GM11168 (cell line): ENCODE measurements around the gene KATNB1.

Source experiments
- in situ Hi-C: fragments of 300-500 bp; cut with MboI; formaldehyde crosslinking; loops from one replicate; pipeline ENCODE4 v1.12.0; 2022; ENCODE audit warnings: low sequenced_read_pairs; ENCODE audit not compliant: unreplicated experiment

The KATNB1 gene, protein sequence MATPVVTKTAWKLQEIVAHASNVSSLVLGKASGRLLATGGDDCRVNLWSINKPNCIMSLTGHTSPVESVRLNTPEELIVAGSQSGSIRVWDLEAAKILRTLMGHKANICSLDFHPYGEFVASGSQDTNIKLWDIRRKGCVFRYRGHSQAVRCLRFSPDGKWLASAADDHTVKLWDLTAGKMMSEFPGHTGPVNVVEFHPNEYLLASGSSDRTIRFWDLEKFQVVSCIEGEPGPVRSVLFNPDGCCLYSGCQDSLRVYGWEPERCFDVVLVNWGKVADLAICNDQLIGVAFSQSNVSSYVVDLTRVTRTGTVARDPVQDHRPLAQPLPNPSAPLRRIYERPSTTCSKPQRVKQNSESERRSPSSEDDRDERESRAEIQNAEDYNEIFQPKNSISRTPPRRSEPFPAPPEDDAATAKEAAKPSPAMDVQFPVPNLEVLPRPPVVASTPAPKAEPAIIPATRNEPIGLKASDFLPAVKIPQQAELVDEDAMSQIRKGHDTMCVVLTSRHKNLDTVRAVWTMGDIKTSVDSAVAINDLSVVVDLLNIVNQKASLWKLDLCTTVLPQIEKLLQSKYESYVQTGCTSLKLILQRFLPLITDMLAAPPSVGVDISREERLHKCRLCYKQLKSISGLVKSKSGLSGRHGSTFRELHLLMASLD

DNA sequence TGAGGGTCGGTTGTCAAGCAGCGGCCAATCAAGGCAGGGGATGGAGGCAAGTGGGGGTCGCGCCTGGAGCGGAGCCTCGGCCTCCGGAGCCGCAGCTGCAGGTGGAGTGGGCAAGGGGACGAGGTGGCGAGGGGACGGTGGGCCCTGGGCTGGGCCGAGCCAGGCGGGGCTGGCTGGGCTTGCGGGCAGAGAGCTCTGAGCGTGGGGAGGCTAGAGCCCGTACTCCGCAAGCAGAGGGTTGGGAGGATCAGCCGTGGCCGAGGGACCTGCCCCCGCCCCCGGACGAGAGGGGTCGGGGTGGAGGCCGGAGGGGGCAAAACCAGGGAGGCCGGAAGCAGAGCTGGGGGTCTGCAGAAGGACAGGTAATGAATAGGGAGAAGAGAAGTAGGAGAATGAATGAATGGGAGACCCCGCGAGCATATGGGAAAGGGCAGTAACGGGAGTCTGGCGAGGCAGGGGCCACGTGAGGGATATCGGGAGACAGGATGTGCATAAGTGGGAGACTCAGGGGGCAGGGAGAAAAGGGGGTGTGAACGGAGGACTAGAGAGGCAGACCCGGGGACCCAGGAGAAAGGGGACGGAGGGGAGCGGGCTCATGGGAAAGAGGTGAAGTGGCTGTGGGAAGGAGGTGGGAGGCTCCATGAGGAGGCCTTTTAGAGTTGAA lies at the start of gene KATNB1:
Gene KATNB1, plus strand, starts transcription at position 16 of the 664 bp plus-strand sequence. CDS start 1,474 bp downstream, outside the sequence.
- in situ Hi-C loops: no loop called here

DNA sequence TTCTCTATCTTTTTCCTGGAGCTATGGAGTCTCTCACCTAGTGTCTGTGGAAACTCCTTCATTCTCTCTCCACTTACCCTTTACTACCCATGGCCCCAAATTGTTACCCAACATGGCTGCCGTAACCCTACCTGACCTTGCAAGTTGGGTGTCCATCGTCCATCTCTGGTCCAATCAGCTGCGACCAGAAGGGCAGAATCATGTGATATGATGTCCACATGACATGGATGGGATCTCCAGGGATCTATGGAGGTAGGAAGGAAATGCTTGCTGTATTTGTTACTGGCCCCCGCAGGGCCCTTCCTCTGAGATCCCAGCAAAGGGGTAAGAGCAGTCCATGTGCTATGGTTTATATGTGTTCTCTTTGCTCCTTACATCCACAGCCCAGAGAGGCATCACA lies 49.0 kb upstream of the KATNB1 start:
- in situ Hi-C loops: no loop called here

DNA sequence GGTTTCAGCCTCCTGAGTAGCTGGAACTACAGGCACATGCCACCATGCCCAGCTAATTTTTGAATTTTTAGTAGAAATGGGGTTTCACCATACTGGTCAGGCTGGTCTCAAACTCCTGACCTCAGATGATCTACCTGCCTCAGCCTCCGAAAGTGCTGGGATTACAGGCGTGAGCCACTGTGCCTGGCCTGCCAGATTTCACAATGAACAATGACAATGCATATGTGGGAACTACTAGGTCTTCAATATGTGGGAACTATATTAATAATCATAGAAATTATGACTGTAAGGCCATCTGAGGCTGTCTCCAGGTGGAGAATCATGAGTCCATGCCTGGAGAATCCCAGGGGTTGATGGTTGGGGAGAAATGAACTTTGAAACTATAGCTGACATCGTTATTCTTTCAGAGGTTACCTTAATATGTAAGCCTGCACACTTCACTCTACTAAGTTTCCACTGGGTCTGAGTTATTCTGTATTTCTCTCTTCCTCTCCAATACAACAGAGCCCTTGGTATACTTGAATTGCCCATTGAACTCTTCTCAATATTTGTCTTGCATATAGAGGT lies 48.1 kb upstream of the KATNB1 start:
- in situ Hi-C loops: no loop called here

DNA sequence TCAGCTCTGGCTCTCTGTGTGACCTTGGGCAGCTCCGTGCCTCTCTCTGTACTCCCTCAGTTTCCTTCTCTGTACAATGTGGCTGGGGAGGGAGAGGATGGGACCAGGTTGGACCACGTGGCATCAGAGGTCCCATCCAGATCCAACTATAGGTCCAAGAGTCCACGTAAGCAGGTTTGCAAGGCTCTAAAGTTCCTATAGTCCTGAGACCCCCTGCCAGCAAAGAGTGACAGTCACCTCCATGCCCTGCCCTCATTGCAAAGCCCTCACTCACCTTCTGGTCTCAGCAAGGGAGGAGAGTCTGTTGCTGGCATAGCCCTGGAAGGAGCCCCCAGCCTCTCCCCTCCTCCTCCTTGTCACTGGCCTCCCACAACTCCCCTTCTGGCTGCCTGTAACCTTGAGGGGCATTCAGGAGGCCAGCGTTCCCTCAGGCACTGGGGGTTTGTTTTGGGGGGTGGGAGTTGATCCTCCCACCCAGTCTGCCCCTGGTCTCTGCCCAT lies 47.0 kb upstream of the KATNB1 start:
- in situ Hi-C loops: no loop called here

DNA sequence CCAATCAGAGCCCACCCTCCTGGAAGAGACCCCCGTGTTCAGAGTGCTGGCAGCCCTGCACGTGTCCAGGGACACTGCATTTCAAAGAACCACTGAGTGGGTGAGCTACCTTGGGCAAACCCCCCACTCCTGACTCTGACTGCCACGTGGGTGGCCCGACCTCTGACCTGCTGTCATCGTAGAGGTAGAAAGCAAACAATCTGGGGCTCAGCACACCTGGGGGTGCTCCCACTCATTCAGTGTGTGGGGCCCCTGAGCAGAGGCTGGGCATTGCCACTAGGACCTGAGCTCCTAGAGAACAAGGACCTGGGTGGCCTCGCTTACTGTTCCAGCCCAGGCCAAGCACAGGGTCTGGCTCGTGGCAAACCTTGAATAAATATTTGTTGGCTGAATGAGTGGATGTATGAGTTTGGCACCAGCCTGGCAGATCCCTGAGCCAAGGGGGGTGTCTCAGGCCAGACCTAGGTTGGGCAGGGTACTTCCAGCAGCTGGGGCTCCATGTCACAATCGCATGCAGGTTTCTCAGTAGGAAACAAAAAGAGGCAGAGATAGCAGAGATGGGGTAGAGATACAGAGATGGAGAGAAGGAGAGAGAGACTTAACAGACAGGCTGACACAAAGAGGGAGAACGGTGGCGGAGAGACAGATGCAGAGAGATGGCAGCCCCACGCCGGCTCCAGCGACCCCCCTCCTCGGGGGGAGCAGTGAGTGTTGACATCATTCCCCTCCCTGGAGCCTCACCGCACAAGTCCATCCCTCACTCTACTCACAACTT lies 46.4 kb upstream of the KATNB1 start:
- in situ Hi-C loops: no loop called here

DNA sequence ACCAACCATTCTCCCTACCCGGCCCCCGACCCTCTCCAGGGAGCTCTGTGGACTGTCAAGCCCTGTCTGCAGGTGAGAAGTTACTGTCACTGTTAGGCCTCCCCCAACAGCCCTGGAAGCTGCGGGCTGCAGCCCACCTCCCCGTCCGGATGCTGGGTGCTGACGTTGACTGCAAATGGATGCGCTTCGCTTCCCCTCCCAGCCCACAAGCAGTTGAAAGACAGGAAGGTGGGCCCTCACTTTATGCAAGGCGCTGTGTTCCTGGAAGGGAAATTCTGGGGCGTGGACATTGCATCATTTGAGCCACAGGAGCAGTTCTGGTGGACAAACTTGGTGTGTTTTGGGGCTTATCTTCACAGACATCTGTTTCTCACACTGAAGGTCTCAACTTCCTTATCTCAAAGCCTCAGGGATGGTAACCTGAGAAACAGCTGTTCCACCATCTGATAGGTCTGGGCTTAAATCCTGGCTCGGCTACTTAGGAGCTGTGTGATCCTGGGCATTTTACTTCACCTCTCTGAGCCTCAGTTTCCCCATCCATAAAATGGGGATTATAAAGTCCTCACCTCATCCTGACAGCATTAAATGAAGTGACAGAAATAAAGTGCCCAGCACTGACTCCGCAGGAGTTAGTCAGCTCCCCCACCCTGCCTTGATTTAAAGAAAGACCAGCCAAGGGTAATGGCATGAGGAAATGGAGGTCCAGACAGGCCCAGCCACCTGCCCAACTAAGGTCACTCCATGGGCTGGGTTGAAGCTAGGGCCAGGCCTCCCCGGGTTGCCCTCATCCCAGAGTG lies 45.6 kb upstream of the KATNB1 start:
- in situ Hi-C loops: no loop called here

DNA sequence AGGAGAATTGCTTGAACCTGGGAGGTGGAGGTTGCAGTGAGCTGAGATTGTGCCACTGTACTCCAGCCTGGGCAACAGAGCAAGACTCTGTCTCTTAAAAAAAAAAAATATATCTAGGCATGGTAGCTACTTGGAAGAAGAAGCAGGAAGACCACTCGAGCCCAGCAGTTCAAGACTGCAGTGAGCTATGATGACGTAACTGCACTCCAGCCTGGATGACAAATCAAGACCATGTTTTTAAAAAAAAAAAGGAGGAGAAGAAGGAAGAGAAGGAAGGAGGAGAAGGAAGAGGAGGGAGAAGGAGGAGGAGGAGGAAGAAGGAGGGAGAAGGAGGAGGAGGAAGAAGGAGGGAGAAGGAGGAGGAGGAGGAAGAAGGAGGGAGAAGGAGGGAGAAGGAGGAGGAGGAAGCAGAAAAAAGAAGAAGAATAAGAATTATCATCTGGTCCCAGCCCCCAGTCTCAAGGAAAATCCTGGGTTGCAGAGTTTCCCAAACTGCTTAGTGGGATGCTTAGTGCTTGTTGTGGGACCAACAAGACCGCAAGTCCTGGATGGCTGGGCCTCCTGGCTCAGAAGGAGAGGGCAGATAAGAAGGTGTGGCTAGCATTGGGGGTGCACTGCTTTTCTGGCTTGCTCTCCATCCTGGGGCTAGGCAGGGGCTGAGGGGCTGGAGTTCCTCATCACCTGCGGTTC lies 44.6 kb upstream of the KATNB1 start:
- in situ Hi-C loops: no loop called here

DNA sequence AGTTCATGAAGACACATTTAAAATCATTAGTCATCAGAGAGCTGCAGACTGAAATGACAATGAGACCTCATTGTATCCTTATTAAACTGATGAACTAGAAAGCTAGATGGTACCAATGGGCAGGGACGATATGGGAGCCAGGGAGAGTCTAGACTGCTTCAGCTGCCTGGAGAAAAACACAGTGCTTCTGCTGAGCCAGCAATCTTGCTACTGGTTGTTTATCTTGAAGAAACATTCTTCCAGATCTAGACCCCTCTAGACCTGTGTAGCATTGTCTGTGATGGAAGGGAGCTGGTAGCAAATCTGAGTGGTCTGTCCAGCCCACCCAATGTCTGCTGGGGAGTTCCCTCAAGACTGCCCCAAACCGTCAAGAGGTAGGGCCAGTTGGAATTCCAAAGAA lies 42.9 kb upstream of the KATNB1 start:
- in situ Hi-C loops: no loop called here

DNA sequence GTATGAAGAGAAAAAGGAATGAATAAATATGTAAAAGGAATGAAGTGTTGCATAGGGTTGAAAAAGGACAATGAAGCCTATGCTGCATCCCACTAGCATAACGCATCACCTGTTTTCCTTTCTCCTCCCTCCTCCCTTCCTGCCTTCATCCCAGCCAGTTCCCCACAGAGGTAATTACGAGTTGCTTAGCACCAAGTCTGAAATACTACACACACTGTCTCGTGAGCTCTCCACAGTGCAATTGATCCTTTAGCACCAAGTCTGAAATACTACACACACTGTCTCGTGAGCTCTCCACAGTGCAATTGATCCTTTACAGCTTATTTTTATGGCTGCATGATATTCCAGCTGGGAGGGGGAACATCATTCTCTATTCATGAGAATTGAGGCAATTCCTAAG lies 42.0 kb upstream of the KATNB1 start:
- in situ Hi-C loops: no loop called here

DNA sequence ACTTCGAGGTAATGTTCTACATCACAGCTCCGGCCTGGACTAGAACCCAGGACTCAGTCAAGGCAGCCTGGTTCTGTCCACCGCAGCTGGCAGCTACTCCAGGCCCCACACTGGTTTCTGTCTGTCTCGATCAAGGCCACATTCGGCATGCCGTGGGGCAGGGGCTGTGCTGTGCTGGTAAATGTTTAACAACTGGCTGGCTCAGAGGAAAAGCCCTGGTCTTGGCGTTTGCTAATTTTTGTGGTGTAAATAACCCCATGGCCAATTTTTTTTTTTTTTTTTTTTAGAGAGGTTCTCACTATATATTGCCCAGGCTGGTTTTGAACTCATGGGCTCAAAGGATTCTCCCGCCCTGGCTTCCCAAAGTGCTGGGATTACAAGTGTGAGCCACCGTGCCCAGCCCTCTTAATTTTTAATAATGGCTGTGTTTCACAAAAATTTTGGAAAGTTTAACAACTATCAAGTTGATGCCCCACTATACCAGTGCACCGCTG lies 41.3 kb upstream of the KATNB1 start:
- in situ Hi-C loops: no loop called here

DNA sequence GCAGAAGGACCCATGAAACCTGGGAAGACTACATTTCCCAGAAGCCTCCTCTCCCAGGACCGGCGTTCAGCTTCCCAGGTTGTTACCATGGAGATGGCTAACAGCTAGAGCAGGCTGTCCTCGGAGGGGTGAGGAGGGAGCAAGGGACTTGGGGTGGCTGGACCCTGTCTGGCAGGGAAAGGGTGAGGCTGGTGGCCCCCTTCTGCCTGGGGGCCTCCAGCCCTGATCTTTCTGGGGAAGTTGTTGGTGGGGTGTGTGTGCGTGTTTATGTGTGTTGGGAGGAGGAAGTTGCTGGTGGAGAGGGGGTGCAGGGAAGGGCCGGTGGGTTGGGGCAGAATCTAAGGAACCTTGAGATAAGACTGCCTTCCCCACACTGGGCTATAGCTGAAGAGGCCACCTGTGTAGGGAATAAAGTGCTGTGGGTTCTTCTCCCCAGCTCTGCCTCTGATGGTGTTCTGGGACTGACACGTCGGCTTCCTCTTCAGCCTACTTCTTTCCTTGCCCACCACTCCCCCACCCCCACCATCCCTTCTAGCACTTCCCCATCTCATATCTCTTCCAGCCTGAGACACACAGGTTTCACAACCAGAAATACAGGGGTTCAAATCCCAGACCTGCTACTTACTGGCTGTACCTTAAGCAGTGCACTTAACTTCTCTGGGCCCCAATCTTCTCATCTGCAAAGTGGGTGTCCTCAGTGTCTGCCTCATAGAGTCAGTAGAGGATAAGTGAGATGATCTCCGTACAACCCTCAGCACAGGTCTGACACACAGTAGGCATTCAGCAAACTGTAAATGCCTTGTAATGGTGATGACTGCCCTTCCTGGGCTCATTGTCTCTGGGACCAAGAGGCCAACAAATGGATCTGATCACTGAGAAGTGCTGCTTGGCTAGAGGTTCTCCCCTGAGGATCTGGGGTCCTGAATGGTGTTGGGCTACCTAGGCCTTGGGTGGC lies 40.6 kb upstream of the KATNB1 start, which contains the start of gene DRC7:
Gene DRC7, plus strand, starts transcription at position 82 of the 955 bp plus-strand sequence. CDS start 3,144 bp downstream, outside the sequence.
- in situ Hi-C loops: no loop called here

DNA sequence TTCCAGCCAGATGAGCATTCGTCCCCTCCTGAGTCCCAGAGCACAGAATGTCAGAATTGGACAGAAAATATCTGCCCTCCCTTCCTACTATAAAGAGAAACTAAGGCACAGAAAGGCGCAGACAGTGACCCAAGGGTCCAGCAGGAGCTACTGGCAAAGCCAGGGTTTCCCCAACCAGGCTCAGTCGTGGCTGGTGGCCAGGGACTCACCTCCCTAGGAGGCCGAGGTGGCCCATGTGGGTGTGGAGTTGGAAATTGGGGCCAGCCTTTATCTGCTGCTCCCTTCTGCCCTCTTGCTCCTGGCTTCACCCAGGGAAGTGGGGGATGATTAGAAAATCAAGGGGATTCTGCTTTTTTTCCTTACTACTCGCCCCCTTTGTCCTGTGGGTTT lies 39.9 kb upstream of the KATNB1 start:
- in situ Hi-C loops: no loop called here

DNA sequence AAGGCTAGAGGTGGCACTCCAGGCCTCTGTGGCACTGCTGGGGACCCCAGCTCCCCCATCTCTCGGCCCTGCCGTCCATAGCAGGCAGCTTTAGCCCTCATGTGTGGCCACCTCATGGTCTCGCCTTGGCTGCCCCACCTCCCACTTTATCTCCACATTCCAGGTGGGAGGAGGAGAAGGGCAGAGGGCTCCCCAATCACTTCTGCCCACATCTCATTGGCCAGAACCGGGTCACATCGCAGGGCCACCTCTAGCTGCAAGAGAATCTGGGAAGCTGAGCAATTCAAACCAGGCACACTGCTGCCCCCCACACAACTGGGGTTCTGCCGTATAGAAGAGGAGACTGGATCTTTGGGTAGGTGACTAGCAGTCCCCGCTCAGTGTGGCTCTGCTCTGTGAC lies 39.3 kb upstream of the KATNB1 start:
- in situ Hi-C loops: no loop called here

DNA sequence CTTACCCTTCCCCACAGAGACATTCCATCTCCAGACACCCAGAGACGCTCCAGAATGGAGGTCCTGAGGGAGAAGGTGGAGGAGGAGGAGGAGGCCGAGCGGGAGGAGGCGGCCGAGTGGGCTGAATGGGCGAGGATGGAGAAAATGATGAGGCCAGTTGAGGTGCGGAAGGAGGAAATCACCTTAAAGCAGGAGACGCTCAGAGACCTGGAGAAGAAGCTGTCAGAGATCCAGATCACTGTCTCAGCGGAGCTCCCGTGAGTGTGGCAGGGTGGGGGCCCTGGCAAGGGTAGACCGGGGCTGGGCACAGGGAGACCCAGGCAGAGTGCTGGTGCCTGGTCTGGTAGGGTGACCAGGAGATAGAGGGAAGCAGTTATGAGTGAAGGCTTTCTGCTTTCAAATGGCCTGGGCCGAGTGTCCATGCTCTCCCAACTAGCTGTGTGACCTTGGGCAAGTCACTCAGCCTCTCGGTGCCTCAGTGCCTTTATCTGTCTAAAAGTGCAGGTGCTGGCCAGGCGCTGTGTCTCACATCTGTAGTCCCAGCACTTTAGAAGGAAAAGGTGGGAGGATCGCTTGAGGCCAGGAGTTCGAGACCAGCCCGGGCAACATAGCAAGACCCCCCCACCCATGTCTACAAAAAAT lies 37.6 kb upstream of the KATNB1 start:
- in situ Hi-C loops: no loop called here

DNA sequence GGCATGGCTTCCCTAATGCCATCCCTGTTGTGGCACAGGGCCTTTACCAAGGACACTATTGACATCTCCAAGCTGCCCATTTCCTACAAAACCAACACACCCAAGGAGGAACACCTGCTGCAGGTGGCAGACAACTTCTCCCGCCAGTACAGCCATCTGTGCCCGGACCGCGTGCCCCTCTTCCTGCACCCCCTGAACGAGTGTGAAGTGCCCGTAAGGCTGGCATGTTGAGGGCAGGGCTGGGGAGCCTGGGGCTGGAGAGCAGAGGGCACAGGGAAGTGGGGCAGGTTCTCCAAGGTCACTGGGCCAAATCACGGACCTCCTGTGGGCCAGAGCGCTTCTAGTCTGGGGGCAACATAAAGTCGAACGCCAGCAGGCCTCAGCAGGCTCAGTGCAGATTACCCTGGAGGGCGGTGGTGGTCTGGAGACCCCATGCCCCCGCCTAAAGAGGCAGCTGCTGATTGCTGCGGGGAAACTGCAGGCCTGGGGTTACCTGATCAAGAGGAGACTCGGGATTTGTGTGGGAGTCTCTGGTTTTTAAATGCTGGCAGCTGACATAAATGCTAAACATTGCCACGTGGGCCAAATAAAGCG lies 36.7 kb upstream of the KATNB1 start:
- in situ Hi-C loops: no loop called here

DNA sequence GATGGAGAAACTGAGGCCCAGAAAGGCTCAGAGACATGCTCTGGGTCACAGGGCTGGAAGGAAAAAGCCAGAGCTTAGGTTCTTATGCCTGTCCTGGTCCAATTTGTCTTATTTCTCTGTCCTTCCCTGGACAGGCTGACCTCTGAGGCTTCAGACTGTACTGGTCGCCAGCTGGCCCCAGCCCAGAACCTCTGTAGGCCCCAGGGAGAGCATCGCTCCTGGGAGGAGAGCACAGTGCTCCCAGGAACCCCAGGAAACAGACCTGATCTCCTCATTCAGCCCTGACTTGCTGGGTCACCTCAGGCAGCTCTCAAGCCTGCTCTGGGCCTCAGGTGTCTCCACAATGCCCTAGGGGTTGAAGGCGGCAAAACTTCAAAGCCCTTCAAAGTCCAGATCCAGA lies 36.1 kb upstream of the KATNB1 start:
- in situ Hi-C loops: no loop called here
